Measurements from ENCODE around the gene POU2F1. TPM values are rescaled to one million over a fixed set of nuclear protein-coding genes. Genes with fewer than 3 reads are reported as not detected.

POU2F1 gene
- total and polyA plus RNA-seq, 2 donors (not counting 3 experiments of a cell fraction or from before 2014, with no cell fraction given): 6.0 to 12.9 TPM

DNA sequence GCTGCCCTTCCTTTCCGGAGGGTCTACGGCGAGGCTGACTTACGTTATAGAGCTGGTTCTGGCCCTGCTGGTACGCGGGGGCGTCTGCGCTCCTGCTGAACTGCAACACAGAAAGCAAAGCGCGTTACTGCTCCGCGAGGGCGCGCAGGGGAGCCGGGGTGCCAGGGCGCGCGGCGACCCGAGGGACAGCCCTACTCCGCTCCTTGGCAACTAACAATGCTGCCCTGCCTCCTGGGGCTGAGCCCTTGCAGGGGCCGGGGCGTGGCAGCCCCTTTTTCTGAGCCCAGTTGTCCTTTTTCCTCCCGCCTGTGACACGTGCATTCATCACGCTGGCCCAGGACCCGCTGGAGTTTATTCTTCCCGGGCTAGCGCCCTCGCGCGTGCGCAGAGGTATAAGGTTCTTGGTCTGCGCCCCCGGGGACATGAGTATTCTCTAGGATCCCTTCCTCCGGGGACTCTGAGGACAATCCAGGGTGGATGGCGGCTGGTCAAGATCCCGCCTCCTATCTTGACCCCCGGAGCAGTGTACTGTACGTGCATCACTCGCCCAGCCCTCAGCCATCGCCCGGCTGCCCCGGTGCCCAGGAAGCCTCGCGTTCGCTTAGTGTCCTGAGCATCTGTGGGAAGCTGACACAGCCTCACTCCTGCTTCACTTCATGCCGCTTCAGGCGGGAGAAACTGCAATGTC is 218.8 kb downstream of the POU2F1 start:
- CTCF ChIA-PET: interaction anchor here (0.9 to 7.5 kb wide), 6 partner anchors 21 to 529 kb away, joined by 3 to 162 read pairs (median 4); no protein-coding TSS in a partner anchor
- BruUV-seq (replicated peaks): no TSS peak
- DNase-seq (ENCODE audit: low read depth, low spot score) (peak; percentile 51), FAIRE-seq (peak; percentile 52)
- POLR2A ChIA-PET: no interaction called here
- no peak overlapping the region for H3K27ac ChIP-seq (ENCODE audit: insufficient read depth, low read depth, low read length)
- no peak overlapping the region for H3K9ac ChIP-seq (replicated peaks; ENCODE audit: extremely low read depth, insufficient read depth, low read length)
- H4K20me1 ChIP-seq (replicated peaks; ENCODE audit: control insufficient read depth, extremely low read depth, insufficient read depth, low read length): no peaks in the 10 kb centered on the region
- H2AFZ ChIP-seq (ENCODE audit: low read depth, low read length): peak overlapping the region; percentile 64
- no peaks in the 10 kb centered on the region for H3K9me3 ChIP-seq (replicated peaks; ENCODE audit: control insufficient read depth, insufficient read depth, low read length)
- dilution Hi-C loops (cut with MboI; ENCODE audit: extremely low pct_ligation_motif_present, low sequenced_read_pairs): no loop called here
- H3K4me3 ChIP-seq (replicated peaks in 1 of 3; ENCODE audit: insufficient read depth in 1 of 3, low read depth in 1 of 3, low read length in 3 of 3): peak overlapping the region in 2 of 3 experiments; percentile 20 to 29
- no peaks in the 10 kb centered on the region for H3K36me3 ChIP-seq (ENCODE audit: control insufficient read depth in 2 of 2, extremely low read depth in 1 of 2, insufficient read depth in 2 of 2, low read length in 2 of 2)
- TF ChIP-seq POLR2A (IDR thresholded peaks at IDR 0.05; ENCODE audit: low read depth, low read length): no peak
- TF ChIP-seq, protein P1, sequence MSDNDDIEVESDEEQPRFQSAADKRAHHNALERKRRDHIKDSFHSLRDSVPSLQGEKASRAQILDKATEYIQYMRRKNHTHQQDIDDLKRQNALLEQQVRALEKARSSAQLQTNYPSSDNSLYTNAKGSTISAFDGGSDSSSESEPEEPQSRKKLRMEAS (IDR thresholded peaks at IDR 0.05; ENCODE audit: insufficient read depth, insufficient read length): peak; percentile 72
- TF ChIP-seq EZH2 (IDR thresholded peaks at IDR 0.05; ENCODE audit: borderline replicate concordance, low read depth, low read length, severe bottlenecking): no peak
- no peaks in the 10 kb centered on the region for H3K79me2 ChIP-seq (ENCODE audit: control insufficient read depth, insufficient read depth, low read length)
- H3K4me2 ChIP-seq (ENCODE audit: insufficient read depth, low read length): peak overlapping the region; percentile 27
- no peaks in the 10 kb centered on the region for H3K4me1 ChIP-seq (ENCODE audit: control insufficient read depth, extremely low read depth, insufficient read depth, low read length)
- intact Hi-C loops (cut with micrococcal nuclease): no loop called here
- no peaks in the 10 kb centered on the region for H3K9me1 ChIP-seq (replicated peaks; ENCODE audit: control insufficient read depth, extremely low read depth, insufficient read depth, low read length)
- no peaks in the 10 kb centered on the region for H3K27me3 ChIP-seq (ENCODE audit: control insufficient read depth in 2 of 2, insufficient read depth in 2 of 2, low read length in 2 of 2)

DNA sequence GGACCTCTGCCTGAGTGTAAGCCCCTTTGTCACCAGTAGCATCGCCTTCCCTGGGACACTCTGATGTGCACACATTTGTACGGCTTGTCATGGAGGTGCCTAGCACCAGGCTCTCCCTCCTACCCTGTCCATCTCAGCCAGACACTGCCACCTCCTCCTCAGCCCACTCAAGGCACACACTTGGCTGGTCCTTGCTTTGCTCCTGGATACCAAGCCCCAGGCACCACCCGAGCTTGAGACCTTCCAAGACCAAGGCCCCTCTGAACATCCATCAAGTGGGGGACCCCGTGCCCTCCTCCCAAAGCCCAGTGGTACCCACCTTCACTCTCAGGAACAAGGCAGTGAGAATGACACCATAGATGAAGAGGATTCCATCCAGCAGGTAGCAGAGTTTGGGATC is 219.7 kb downstream of the POU2F1 start:
- ChIA-PET CTCF (interaction anchor here (0.8 to 7.5 kb wide), 11 partner anchors 10 to 530 kb away, joined by 3 to 162 read pairs (median 4); no protein-coding TSS in a partner anchor), POLR2A (no interaction called here)
- TF ChIP-seq JUN (IDR thresholded peaks at IDR 0.05; ENCODE audit: borderline replicate concordance, insufficient read depth, insufficient read length, low read depth): no peak
- no peak for TF ChIP-seq FOS (IDR thresholded peaks at IDR 0.05; ENCODE audit: borderline replicate concordance, insufficient read depth, low read length)
- no peak for TF ChIP-seq MYC (IDR thresholded peaks at IDR 0.05; ENCODE audit: low read depth, low read length)
- no peak for FAIRE-seq
- BruUV-seq (replicated peaks): no TSS peak
- Histone ChIP-seq H3K4me3 (replicated peaks in 1 of 3; ENCODE audit: insufficient read depth in 1 of 3, low read depth in 1 of 3, low read length in 3 of 3) (no peak overlapping the region), H4K20me1 (replicated peaks; ENCODE audit: control insufficient read depth, extremely low read depth, insufficient read depth, low read length) (no peaks in the 10 kb centered on the region), H3K4me2 (ENCODE audit: insufficient read depth, low read length) (no peak overlapping the region), H3K36me3 (ENCODE audit: control insufficient read depth in 2 of 2, extremely low read depth in 1 of 2, insufficient read depth in 2 of 2, low read length in 2 of 2) (no peaks in the 10 kb centered on the region), H3K79me2 (ENCODE audit: control insufficient read depth, insufficient read depth, low read length) (no peaks in the 10 kb centered on the region), H3K27ac (ENCODE audit: insufficient read depth, low read depth, low read length) (no peak overlapping the region), H2AFZ (ENCODE audit: low read depth, low read length) (no peak overlapping the region), H3K9me1 (replicated peaks; ENCODE audit: control insufficient read depth, extremely low read depth, insufficient read depth, low read length) (no peaks in the 10 kb centered on the region), H3K9me3 (replicated peaks; ENCODE audit: control insufficient read depth, insufficient read depth, low read length) (no peaks in the 10 kb centered on the region), H3K27me3 (ENCODE audit: control insufficient read depth in 2 of 2, insufficient read depth in 2 of 2, low read length in 2 of 2) (no peaks in the 10 kb centered on the region), H3K9ac (replicated peaks; ENCODE audit: extremely low read depth, insufficient read depth, low read length) (no peak overlapping the region), H3K4me1 (ENCODE audit: control insufficient read depth, extremely low read depth, insufficient read depth, low read length) (no peaks in the 10 kb centered on the region)
- DNase-seq (ENCODE audit: low read depth, low spot score): no peak
- dilution Hi-C loops (cut with MboI; ENCODE audit: extremely low pct_ligation_motif_present, low sequenced_read_pairs): no loop called here
- intact Hi-C loops (cut with micrococcal nuclease): loop anchor here (10.0 kb wide), 1 partner anchor 244 kb away; no protein-coding TSS in a partner anchor
